ENCODE data around the gene ASB10.

Gene ASB10

DNA sequence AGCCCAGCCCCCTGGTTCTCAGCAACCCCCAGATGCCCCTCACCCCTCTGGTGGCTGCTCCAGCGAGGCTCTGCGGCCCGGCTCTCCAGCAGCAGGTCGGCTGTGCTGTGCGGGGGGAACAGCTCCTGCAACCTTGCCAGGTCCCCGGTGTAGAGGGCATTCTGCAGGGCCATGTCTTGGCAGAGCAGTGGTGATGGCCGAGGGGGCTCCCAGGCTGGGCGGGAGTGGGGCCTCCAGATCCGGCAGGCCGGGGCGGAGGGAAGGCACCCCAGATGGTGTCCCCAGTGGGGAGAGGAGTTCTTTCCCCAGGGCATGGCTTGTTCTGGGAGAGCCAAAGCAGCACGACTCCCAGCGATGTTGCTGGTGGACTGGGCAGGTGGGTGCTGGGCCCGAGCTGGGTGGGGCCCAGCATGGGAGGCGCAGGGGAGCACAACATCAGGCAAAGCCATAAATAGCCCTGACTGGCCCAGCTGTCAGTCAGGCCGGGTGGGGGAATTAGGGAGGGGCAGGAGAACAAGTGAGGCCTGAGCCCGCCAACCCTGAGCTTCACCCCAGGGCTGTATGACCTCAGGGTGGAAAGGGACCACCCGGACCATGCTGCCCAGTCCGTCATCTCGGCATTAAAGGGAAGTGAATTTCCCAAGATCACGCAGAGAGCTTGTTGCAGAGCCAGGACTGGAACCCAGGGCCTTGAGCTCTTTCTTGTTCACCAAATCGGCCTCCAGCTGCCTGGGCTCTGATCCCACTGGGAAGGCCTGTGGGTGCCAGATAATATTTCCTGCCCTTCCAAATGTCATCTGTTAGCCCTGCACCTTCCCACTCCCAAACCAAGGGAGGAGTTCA is 580 bp upstream of the ASB10 start:
- DNase-seq: no peak

DNA sequence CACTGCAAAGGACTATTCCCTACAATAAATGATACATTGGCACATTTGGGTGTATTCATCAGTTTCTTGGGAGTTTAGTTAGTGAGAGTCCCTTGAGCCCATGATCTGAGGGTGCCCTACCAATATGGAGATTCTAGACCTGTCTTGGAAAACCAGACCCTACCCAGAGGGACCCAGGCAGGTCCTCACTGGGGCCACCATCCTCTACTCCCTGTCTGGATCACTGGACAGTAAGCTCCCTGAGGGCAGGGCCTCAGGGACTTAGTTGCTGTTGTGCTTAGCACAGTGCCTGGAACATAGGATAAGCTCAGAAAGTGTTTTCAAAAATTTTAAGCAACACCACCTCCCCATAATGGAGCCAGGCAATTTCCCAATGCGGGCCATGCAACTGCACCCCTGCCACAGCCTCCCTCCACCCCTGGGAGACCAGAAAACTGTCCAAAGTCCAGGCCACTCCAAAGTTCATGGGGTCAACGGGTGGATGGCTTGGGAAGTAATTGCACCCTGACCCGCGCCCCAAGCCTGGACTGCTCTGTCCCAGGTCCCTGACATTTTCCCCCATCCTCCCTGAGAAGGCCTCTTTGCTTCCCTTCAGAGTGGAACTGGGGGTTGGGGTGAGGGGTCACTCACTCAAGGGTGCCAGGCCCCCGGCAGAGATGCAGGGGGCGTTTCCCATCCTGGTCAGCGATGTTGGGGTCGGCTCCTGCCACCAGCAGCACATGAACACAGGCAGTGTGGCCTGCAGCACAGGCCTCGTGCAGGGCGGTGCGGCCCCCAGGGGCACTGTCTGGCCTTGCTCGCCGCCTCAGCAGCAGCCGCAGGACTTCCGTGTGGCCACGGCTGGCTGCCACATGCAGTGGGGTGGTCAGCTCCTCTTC is 1.0 kb downstream of the ASB10 start:
- DNase-seq: no peak

DNA sequence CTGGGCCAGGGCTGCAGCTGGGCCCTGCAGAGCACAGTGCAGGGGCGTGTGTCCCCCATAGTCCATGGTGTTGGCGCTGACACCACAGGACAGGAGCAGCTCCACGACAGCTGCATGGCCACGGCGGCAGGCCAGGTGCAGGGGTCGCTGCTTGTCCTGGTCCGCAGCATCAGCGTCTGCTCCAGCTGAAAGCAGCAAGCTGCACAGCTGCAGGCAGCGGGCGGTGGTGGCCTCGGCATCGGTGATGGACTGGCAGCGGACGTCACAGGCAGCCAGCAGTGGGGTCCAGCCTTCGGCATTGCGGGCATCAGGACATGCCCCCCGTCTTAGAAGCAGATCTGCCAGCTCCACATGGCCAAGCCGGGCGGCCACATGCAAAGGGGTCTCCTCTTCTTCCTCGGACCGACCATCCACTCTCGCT is 6.0 kb downstream of the ASB10 start:
- no peak for DNase-seq

DNA sequence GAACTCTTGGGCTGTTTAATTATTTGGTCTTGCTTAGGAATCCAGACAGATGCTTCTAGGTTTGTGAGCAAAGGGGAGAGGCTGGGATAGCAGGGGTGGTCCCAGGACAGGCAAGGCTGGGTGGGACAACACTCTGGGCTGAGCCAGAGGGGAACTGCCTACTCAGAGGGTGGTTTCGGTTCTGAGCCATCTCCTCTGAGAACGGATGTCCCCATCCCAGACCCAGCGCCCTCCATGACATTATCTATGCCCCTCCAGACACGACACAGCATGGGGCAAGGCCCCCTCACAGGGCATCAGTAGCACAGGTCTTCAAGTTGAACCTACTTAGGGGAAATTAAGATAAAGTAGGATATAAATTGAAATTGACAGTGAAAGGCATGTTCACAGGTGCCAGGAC is 7.1 kb downstream of the ASB10 start:
- DNase-seq: no peak

DNA sequence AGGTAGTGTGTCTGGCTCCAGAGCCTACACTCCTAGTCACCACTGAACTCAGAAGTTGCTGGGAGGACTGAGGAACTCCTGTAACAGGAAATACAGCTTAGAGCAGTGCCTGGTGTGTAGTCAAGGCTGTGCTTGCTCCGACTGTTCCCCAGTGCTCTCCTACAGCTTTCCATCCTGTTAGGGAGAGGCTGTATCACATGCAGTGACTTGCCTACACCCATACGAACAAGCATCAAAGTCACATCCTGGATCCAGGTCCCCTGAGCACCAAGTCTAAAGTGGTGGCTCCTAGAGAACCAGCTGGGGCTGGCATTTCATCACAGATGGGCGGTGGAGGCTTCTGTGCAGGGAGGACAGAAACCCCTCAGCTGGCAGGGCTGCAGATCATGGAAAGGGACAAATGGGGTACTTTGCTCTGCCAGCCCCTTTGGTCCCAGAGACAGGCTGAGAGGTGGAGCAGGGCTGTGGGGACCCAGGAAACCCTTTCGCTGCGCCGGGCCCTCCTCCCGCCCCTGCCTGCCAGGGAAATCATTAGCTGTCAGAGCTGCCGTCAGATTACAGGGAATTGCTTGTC is 7.7 kb downstream of the ASB10 start:
- DNase-seq: no peak

DNA sequence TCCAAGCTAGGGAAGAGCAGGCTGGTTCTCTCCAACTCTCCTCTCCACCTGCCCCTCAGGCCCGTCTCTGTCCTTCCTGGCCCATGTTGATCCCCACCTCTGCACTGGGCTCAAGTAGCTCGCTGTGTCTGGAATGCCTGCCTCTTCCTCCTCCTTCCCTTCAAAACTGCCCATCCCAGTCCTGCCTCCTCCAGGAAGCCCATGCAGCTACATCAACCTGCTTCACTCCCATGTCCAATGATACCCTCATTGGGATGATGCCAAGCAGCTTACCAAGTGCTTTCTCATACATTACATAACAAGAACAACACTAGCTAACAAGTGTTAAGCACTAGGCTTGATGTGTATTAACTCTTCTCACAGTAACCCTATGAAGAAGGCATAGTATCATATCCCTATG is 8.2 kb downstream of the ASB10 start:
- no peak for DNase-seq

DNA sequence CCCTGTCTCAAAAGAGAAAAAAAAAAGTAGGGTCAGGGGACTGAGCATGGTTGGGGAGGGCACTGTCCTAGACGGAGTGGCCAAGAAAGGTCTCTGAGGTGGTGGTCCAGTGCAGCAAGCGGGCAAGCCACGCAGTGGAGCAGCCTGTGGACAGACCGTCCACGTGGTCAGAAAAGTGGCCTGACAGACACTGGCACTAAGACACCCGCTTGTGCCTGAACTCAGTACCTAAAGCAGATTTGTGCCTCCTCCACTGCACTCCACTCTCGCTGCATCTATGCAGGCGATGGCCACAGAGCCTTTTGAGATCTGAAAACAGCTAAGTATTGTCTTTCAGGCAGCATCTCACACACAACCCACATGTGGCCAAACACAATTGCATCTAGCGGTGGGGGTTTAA is 8.8 kb downstream of the ASB10 start:
- DNase-seq: no peak

DNA sequence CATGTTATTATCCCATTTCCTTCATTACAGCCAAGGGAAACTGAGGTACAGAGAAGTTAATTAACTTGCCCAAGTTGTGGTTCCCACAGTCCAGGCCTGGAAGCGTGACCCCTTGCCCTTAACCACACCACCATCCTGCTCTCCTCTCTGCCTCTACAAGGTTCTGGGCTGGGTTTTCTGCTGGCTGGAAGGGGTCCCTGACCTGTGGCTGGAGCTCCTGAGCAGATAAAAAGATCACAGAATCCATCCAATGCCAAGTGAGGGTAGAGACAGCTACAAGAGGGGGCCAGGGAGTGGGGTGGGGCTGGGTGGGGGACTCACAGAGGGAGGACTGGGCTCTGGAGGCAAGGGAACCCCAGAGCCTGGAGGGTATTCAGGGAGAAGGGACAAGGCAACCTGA is 9.7 kb downstream of the ASB10 start:
- DNase-seq: no peak

DNA sequence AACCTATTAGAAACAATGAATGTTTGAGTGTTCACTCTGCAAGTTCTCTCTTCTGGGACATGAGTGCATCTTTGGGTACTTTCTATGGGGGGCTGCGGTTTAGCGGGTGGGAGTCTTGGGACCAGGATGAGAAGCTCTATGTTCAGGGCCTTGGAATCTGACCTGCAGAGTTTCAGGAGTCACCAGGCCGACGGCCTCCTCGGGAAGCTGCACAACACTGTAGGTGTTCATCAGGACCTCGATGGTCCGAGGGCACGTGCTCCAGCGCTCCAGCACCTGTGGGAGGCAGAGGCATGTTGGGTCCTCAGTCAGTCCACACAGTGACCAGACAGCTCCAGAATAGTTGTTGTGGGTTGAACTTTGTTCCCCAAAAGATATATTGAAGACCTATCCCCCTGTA is 10.6 kb downstream of the ASB10 start:
- DNase-seq: no peak

DNA sequence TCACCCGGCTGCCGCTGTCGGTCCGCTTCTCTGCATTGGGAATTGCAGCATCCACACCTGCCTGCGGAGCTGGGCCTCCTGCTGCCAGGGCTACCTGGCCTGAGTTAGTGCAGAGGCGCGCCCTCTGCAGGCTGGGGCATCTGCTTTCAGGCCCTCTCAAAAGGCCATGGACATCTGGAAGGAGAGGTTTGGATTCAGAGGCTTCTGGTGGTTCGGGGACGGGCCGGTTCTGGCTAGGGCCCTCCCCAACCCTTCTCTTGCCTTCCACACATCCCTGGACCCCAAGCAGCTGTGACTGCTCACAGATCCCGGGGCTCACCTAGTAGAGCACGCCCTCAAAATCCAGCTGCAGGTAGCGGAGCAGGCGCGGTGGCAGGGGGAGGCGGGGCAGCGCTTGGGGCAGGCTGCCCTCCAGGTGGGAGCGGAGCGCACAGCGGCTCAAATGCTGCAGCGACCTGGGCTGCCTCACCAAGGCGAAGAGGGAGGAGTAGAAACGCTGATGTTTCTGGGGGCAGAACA is 11.2 kb downstream of the ASB10 start:
- no peak for DNase-seq

DNA sequence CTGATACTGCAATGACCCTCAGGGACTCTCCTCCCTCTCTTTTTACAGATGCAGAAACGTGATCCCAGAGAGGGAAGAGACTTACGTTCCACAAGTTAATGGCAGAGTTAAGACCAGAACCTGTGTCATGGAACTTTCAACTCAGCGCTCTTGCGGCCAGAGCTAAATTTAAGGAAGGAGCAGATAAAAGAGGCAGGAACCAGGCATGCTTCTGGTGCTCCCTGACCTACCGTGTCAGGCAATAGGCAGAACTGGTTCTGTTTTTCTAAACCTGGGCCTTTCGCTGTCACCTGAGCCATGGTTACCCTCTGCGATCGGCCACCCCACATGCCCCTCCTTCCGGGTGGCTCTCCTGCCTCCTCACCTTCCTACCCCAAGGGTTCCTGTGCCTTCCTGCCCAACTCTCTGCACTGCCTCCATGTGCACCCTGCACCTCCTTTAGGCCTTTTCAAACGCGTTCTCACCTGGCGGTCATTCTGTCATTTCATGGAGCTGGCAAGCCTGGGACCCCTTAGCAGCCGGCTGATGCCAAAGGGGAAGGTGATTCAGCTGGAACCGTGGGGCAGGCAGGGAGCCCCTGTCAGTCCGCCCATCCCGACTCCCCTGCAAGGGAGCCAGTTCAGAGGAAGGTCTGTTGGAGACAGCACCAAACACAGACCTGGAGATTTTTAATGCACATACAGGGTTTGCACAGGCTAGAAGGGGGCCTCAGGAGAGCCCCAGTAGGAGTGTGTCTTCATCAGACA is 11.8 kb downstream of the ASB10 start:
- DNase-seq: no peak

DNA sequence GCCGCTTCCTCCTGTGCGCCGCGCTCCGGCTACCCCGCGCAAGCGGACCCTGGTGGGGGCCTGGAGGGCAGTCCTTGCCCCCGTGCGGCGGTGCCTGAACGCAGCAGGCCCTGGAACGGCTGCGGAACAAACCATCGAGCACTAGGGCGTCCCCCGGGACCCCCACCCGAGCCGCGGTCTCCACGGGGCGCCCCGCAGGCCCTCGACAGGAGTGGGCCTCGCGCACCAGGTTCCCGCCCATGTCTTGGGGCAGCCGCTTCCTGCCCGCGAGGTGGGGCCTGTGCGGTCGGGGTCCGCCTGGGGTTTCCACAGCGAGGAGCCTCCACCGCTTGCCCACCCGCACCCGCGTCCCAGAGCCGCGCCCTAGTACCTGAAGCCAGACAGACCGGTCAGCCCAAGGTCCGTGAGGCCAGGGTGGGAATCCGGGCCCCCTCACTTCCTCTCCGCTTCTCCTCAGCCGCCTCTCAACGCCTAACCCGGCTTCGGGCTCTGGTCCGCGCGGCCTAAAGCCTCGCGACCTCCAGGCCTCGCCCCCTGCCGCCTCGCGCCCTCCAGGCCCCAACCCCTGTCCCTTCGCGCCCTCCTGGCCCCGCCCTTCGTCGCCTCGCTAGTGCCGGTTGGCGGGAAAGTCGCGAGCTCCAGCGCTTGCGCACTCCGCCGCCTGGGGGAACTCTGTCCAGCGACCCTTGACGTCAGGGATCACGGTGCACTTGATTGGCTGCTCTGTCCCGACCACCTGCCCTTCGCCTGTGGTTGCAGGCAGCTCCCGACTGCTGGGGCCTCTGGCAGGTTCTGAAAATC is 12.6 kb downstream of the ASB10 start:
- peak in 10 of 58 donors; percentile 6 to 34 (median 18) for DNase-seq

DNA sequence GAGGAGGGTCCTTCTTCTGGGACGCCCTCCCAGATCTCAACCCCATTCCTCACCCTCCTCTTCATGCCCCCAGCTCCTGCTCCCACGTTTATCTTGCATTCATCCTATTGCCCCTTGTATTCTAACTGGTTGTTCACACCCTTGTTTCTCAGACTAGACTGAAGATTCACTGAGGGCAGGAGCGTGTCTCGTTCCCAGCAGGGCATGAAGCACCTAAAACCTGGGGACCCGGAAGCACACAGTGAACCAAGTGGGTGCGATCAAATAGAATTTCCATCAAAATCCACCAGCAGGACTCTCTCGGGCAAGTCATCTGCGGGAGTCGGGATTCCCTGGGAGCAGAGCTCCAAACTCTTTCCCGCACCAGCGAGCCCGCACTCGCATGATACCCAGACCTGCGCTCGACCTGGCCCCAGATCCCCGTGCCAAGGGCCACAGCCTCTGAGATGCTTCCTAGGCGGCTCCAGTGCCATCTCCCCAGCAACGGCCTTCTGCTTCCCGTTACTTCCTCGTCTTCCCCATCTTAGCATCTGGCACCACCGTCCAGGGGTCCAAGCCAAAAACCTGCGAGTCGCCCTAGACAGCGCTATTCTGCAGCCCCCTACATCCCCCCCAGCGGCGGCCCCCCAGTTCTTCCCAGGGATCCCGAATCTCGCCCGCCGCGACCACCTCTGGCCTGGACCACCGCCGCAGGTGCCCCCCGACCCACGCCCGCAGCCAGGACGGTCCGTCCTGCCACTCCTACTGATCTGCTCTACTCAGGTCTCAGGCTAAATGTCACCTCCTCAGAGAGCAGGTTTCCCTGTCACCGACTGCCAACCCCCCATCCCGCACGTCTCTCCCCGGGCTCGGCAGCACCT is 13.4 kb downstream of the ASB10 start:
- DNase-seq: no peak

DNA sequence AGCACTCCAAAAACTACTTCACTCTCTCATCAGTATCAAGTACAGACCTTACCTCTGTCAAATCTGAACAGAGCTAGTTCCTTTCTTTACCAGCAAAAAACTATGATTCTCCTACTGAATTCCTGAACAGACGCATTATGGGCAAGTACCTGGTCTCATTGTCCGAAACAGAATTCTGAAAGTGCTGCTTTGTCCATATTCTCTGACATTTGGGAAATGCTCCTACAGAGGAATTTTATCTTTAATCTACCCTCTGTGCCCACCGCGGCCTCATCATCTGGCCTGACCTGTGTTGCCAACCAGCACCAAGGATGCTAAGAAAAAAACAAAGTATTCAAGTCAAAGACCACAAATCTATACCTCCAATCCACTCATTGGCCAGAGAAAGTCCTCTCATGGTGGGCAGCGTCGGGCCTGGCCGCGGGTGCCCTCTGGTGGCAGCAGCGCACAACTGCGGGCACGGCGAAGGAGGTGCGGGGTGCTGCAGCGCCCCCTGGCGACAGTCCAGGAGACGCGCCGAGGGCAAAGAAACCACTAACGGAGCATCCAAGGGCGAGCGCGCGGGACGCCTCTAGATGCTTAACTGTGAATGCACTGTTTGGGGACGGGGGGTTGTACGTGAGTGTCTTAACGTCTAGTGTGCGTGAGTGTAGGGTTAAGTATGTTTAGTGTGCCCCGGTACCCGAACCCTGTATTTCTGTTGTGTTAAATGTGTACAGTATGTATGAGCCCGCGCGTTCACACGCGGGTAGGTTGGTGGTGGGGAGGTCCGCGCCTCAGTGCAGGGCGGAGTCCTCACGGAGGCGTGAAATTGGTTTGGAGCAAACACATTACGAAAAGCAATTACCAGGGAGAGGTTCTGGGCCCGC is 14.5 kb downstream of the ASB10 start:
- peak in 57 of 58 donors; percentile 6 to 84 (median 63) for DNase-seq

DNA sequence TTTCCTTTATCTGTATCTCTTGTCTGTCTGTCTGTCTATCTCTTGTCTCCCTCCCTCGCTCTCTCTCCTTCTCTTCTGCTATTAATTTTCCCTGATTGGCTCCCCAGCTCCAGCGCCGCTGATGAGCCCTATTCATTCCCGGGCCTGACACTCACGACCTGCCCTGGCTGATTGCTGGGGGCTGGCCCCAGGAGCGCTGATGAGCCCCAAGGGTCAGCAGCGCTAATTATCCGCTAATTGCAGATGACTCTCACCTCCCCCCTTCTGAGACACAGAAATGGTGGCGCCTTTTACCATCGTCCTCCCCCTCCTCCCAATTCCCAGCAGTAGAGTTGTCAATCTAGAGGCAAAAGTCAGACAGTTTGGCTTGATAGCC is 18.3 kb downstream of the ASB10 start:
- no peak for DNase-seq

DNA sequence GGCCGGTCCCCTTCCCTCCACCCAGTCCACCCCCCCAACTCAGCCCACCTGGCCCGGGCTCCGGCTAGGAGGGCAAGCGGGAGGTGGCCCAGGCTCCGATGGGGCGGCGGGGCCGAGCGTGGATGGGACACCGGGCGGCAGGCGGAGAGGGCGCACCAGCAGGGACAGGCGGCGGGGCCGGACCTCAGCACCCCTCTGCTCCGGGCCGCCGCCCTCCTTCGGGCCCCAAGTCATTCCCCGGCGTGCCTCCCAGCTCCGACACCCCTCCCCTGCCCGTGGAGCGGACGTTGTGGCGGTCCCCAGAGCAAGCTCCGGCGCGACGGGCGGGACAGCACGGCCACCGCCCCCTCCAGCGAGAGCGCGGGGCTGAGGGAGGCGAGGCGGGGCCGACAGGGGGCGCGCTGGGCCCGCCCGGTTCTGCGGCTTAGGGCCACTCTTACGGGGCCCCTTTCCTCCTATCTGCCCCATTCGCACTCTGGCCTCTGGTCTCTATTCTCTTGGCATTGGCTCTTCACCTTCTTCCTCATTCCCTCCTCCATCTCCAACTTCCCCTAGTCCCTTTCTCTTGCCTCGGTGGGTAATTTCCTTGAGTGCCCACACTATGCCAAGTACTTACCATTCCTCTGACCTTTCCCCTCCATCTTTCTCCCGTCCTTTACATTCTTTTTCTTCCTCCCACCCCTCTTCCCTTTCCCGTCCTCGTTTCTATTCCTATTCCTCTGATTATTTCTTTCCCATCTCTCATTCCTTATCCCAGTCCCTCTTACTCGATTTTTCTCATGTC is 18.9 kb downstream of the ASB10 start:
- DNase-seq: peak in 1 of 58 donors; percentile 11

DNA sequence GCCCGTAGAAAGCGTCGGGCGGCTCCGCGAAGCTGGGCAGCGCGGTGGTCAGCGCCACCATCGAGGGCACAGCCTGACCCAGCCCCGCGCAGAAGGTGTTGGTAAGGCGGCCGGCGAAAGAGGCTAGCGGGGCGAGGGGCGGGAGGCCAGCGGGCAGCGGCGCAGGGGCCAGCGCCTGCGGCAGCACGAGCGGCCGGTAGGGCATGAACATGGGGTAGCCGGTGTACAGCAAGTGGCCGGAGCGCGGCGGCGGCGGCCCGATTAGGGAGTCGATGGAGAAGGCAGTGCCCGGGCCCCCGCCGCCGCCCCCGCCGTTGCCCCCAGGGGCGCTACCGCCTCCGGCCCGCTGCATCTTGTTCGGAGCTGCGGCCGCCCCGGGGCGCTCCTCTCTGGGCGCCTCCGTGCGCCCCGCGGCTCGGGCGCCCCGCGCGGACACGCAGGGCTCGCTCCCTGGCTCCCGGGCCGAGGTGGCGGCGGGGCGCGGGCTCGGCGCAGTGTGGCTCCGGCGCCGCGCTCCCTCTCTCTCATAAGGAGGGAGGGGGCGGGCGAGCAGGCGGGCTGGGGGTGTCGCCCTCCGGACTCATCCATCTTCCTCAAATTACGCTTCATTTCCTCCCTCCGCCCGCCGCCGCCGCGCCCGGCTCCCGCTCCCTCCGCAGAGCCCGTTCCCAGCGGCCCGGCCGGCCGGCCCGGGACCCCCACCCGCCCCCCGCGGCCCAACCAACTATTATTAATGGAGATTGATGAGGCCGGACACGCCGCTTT is 19.7 kb downstream of the ASB10 start, which contains the start of gene GBX1:
Gene GBX1, minus strand, starts transcription at position 498 of the 765 bp plus-strand sequence. Its CDS starts 146 bp downstream, at position 352.
- no peak for DNase-seq
